RCC 7860 (cell line): ENCODE measurements around the gene ABHD6.
A peak's percentile ranks its signal among the peaks of the same experiment; 100 is the strongest.
"Not testable (repeated sequence)": the region's sequence is repeated elsewhere in the genome, so short reads cannot be mapped to it uniquely, and the experiment has no call there.

ENCODE experiments used
- DNase-seq: peaks from one replicate; pipeline ENCODE4 v3.0.0-alpha.2; 2015; ENCODE audit warnings: low spot score
- FAIRE-seq: peaks from 2 replicates; lab custom pipeline; 2012; peaks lifted over from hg19 to GRCh38; lab: Jason Lieb, UNC

Gene ABHD6

GRCh38 chr3:58237238-58237940, at the start of gene ABHD6:
Gene ABHD6, plus strand, starts transcription at chr3:58237792. Its CDS starts 18,795 bp downstream, at chr3:58256587.
- FAIRE-seq (no peak), DNase-seq (peak; percentile 38)

GRCh38 chr3:58188173-58188564, 49.4 kb upstream of the ABHD6 start:
- no peak for FAIRE-seq
- no peak for DNase-seq

GRCh38 chr3:58188921-58189451, 48.6 kb upstream of the ABHD6 start:
- DNase-seq (no peak), FAIRE-seq (no peak)

- no peak for DNase-seq
- FAIRE-seq = no peak
These were observed 47.9 kb upstream of the ABHD6 start for GRCh38 chr3:58189691-58190090.

GRCh38 chr3:58190291-58190690, 47.3 kb upstream of the ABHD6 start:
- no peak for FAIRE-seq
- no peak for DNase-seq

- FAIRE-seq (no peak), DNase-seq (no peak)
These were observed 46.7 kb upstream of the ABHD6 start for GRCh38 chr3:58190882-58191281.

GRCh38 chr3:58191361-58191991, 46.1 kb upstream of the ABHD6 start:
- DNase-seq (no peak), FAIRE-seq (no peak)

GRCh38 chr3:58192069-58192468, 45.5 kb upstream of the ABHD6 start:
- no peak for DNase-seq
- no peak for FAIRE-seq

- no peak for DNase-seq
- FAIRE-seq = no peak
These were observed 43.7 kb upstream of the ABHD6 start for GRCh38 chr3:58193682-58194407.

GRCh38 chr3:58197588-58197987, 40.0 kb upstream of the ABHD6 start:
- DNase-seq (no peak), FAIRE-seq (no peak)

- no peak for FAIRE-seq
- DNase-seq = no peak
These were observed 39.2 kb upstream of the ABHD6 start for GRCh38 chr3:58198362-58198761.

- no peak for FAIRE-seq
- DNase-seq = no peak
These were observed 38.8 kb upstream of the ABHD6 start for GRCh38 chr3:58198804-58199203.

GRCh38 chr3:58200121-58200709, 37.4 kb upstream of the ABHD6 start:
- FAIRE-seq (no peak), DNase-seq (no peak)

- FAIRE-seq (no peak), DNase-seq (no peak)
These were observed 36.7 kb upstream of the ABHD6 start for GRCh38 chr3:58200846-58201355.

GRCh38 chr3:58201451-58201850, 36.1 kb upstream of the ABHD6 start:
- not testable (repeated sequence) for DNase-seq, FAIRE-seq

- FAIRE-seq (no peak), DNase-seq (no peak)
These were observed 34.7 kb upstream of the ABHD6 start for GRCh38 chr3:58202917-58203360.

- FAIRE-seq = no peak
These were observed 34.1 kb upstream of the ABHD6 start for GRCh38 chr3:58203541-58203940.

GRCh38 chr3:58204720-58205119, 32.9 kb upstream of the ABHD6 start:
- FAIRE-seq = no peak
- DNase-seq = no peak

More at GRCh38 chr3:58203541-58203940, 34.1 kb upstream of the ABHD6 start:
- DNase-seq = no peak

GRCh38 chr3:58205981-58206380, 31.6 kb upstream of the ABHD6 start:
- FAIRE-seq (no peak), DNase-seq (no peak)

- DNase-seq (peak; percentile 58), FAIRE-seq (no peak)
These were observed 31.1 kb upstream of the ABHD6 start for GRCh38 chr3:58206406-58207011.

- no peak for DNase-seq
- FAIRE-seq = no peak
These were observed 29.6 kb upstream of the ABHD6 start for GRCh38 chr3:58207954-58208353.
